Astrocyte (in vitro differentiated cells and primary cell): ENCODE results near the gene PAK4. TPM values are rescaled to one million over a fixed set of nuclear protein-coding genes. Genes with fewer than 3 reads are reported as not detected.

ENCODE experiments used
- DNase-seq: peaks from one replicate; pipeline ENCODE4 v3.0.0-alpha.2; 2010; ENCODE audit warnings: low read depth
- FAIRE-seq: peaks from 2 replicates; lab custom pipeline; 2011; peaks lifted over from hg19 to GRCh38; lab: Jason Lieb, UNC
- H2AFZ ChIP-seq: 2 replicates; pipeline ENCODE4 v1.6.0; 2012; ENCODE audit warnings: low read depth, low read length, inconsistent platforms
- H3K27ac ChIP-seq: 2 replicates; pipeline ENCODE4 v1.5.1; 2011; ENCODE audit warnings: low read depth, low read length, inconsistent platforms
- H3K27me3 ChIP-seq: 2 replicates; pipeline ENCODE4 v1.6.0; 2011; ENCODE audit warnings: low read length, inconsistent platforms; ENCODE audit not compliant: insufficient read depth
- H3K36me3 ChIP-seq: 2 replicates; pipeline ENCODE4 v1.5.1; 2011; ENCODE audit warnings: low read length, inconsistent platforms; ENCODE audit not compliant: insufficient read depth
- H3K4me1 ChIP-seq: 2 replicates; pipeline ENCODE4 v1.5.1; 2011; ENCODE audit warnings: low read length, inconsistent platforms; ENCODE audit not compliant: insufficient read depth
- H3K4me2 ChIP-seq: 2 replicates; pipeline ENCODE4 v1.6.0; 2012; ENCODE audit warnings: low read length, inconsistent platforms
- H3K4me3 ChIP-seq: 2 replicates; pipeline ENCODE4 v1.5.1; 2011; ENCODE audit warnings: low read depth, mild to moderate bottlenecking, low read length, inconsistent platforms; ENCODE audit not compliant: insufficient read depth
- H3K79me2 ChIP-seq: 2 replicates; pipeline ENCODE4 v1.6.0; 2012; ENCODE audit warnings: mild to moderate bottlenecking, low read length, inconsistent platforms; ENCODE audit not compliant: insufficient read depth
- H3K9ac ChIP-seq: 2 replicates; pipeline ENCODE4 v1.6.0; 2012; ENCODE audit warnings: mild to moderate bottlenecking, low read length, inconsistent platforms
- H3K9me3 ChIP-seq: 2 replicates; pipeline ENCODE4 v1.5.1; 2012; ENCODE audit warnings: low read depth, mild to moderate bottlenecking, low read length, inconsistent platforms; ENCODE audit not compliant: insufficient read depth
- H4K20me1 ChIP-seq: 2 replicates; pipeline ENCODE4 v1.6.0; 2012; ENCODE audit warnings: low read length, inconsistent platforms; ENCODE audit not compliant: insufficient read depth
- H3K27ac Mint-ChIP-seq: one replicate; pipeline ENCODE4 v1.8.0; 2021; ENCODE audit warnings: mild to moderate bottlenecking, mixed read lengths; ENCODE audit not compliant: unreplicated experiment
- H3K27me3 Mint-ChIP-seq: one replicate; pipeline ENCODE4 v1.8.0; 2021; ENCODE audit warnings: low read depth, mixed read lengths; ENCODE audit not compliant: unreplicated experiment
- H3K36me3 Mint-ChIP-seq: one replicate; pipeline ENCODE4 v1.8.0; 2021; ENCODE audit warnings: low read depth, mixed read lengths; ENCODE audit not compliant: unreplicated experiment
- H3K4me1 Mint-ChIP-seq: one replicate; pipeline ENCODE4 v1.8.0; 2021; ENCODE audit warnings: low read depth, mixed read lengths; ENCODE audit not compliant: unreplicated experiment
- H3K4me3 Mint-ChIP-seq: one replicate; pipeline ENCODE4 v1.8.0; 2021; ENCODE audit warnings: mild to moderate bottlenecking, moderate library complexity, mixed read lengths; ENCODE audit not compliant: unreplicated experiment
- H3K9me3 Mint-ChIP-seq: one replicate; pipeline ENCODE4 v1.8.0; 2021; ENCODE audit warnings: mild to moderate bottlenecking, mixed read lengths; ENCODE audit not compliant: unreplicated experiment
- EZH2 ChIP-seq: IDR thresholded peaks from 2 replicates; pipeline ENCODE4 v1.6.1; 2012; ENCODE audit warnings: mild to moderate bottlenecking, low read length, inconsistent platforms; ENCODE audit not compliant: insufficient read depth
- total RNA-seq: library from RNA; stranded (reverse); gene quantifications from 2 replicates; pipeline ENCODE4 v1.2.1, GENCODE V29; 2021
- TF ChIP-seq, protein P1 (sequence below): IDR thresholded peaks from 2 replicates; pipeline ENCODE4 v1.5.1; 2011; ENCODE audit warnings: low read depth, mild to moderate bottlenecking, inconsistent platforms, low read length, moderate library complexity; ENCODE audit not compliant: insufficient read depth

Gene PAK4
- total RNA-seq, 1 donor from 2014 or later = 48.0 TPM

DNA sequence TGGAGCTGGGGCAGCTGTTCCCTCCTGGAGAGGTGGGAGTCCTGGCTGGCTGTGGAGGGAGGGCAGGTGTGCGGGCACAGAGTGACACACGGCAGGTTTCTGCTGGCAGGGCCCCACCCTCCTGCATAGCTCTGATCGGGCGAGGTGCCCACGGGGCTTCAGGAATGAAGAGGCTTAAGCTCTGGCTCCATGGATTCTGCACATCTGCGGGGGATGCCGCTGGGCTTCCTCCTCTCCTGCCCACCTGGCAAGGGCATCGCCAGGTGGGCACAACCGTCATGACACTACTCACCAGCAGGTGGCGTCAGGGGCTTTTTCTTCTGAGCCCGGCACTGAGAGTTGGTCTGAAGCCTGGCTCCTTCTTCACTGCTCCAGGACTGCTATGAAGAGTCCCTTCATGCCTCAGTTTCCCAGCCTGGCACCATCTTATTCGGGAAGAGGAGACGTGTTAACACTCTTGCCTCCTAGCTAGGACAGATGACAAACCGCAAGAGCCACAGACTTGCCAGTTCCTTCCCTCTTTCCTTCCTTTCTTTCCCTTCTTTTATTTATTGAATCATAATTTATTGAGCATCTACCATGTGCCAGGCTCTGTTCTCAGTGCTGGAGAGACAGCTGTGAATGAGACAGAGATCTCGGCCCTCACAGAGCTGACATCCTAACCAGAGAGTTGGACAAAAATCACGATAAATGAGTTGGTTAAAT is 15.2 kb upstream of the PAK4 start:
- Mint-ChIP-seq H3K4me3 (no peak overlapping the region), H3K9me3 (no peaks in the 10 kb centered on the region), H3K27ac (no peak overlapping the region), H3K27me3 (peaks cover 28% of the 10 kb centered on the region), H3K4me1 (no peaks in the 10 kb centered on the region), H3K36me3 (no peaks in the 10 kb centered on the region)
- H3K27me3 ChIP-seq = peaks cover under 1% of the 10 kb centered on the region
- H3K36me3 ChIP-seq = no peaks in the 10 kb centered on the region
- H3K4me3 ChIP-seq = no peak overlapping the region
- FAIRE-seq = no peak
- H3K27ac ChIP-seq = no peak overlapping the region
- TF ChIP-seq EZH2 = no peak
- TF ChIP-seq, protein P1, sequence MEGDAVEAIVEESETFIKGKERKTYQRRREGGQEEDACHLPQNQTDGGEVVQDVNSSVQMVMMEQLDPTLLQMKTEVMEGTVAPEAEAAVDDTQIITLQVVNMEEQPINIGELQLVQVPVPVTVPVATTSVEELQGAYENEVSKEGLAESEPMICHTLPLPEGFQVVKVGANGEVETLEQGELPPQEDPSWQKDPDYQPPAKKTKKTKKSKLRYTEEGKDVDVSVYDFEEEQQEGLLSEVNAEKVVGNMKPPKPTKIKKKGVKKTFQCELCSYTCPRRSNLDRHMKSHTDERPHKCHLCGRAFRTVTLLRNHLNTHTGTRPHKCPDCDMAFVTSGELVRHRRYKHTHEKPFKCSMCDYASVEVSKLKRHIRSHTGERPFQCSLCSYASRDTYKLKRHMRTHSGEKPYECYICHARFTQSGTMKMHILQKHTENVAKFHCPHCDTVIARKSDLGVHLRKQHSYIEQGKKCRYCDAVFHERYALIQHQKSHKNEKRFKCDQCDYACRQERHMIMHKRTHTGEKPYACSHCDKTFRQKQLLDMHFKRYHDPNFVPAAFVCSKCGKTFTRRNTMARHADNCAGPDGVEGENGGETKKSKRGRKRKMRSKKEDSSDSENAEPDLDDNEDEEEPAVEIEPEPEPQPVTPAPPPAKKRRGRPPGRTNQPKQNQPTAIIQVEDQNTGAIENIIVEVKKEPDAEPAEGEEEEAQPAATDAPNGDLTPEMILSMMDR = peak; percentile 68
- H4K20me1 ChIP-seq = no peaks in the 10 kb centered on the region
- no peak overlapping the region for H3K9ac ChIP-seq
- H3K9me3 ChIP-seq = no peaks in the 10 kb centered on the region
- H3K4me1 ChIP-seq = no peaks in the 10 kb centered on the region
- no peak overlapping the region for H2AFZ ChIP-seq
- no peak overlapping the region for H3K4me2 ChIP-seq
- DNase-seq = no peak
- no peaks in the 10 kb centered on the region for H3K79me2 ChIP-seq

DNA sequence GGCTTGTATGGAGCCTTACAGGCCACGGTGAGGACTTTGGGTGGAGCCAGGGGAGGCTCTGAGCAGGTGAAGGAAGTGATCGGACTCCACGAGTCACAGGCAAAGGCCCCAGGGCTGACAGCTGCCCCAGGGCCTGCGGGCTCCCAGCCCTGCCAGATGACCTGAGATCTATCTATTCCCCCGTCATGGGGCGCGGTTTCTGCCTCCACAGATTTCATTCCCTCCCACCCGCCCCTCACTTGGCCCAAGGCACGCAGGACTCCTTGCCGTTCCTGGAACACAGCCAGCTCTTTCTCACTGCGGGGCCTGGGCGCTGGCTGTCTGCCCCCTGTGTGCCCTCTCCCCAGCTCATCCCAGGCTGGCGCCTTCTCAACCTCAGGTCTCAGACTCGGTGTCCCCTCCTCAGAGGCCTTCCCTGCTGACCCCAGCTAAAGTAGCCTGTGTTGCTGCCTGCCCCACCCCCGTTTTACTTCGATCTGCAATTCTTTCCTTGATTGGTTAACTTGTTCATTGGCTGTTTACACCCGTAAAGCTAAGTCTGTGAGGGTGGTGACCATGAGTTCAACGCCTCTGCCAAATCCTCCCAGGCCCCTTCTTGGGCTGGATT is 13.9 kb upstream of the PAK4 start:
- Histone ChIP-seq H2AFZ (no peak overlapping the region), H3K9ac (no peak overlapping the region), H3K36me3 (no peaks in the 10 kb centered on the region), H3K27ac (no peak overlapping the region), H3K27me3 (peaks cover 5% of the 10 kb centered on the region), H3K4me1 (no peaks in the 10 kb centered on the region), H3K4me3 (no peak overlapping the region), H4K20me1 (no peaks in the 10 kb centered on the region), H3K4me2 (no peak overlapping the region), H3K79me2 (no peaks in the 10 kb centered on the region), H3K9me3 (no peaks in the 10 kb centered on the region)
- Mint-ChIP-seq H3K27me3 (peaks cover 22% of the 10 kb centered on the region), H3K27ac (no peak overlapping the region), H3K36me3 (no peaks in the 10 kb centered on the region), H3K9me3 (no peaks in the 10 kb centered on the region), H3K4me3 (no peak overlapping the region), H3K4me1 (no peaks in the 10 kb centered on the region)
- FAIRE-seq = no peak
- TF ChIP-seq, protein P1 = no peak
- no peak for TF ChIP-seq EZH2
- no peak for DNase-seq

GRCh38 chr19:39112338-39112890 is 13.2 kb upstream of the PAK4 start:
- H3K4me3 ChIP-seq = no peak overlapping the region
- H3K36me3 Mint-ChIP-seq = no peaks in the 10 kb centered on the region
- DNase-seq (peak; percentile 27), FAIRE-seq (no peak)
- no peaks in the 10 kb centered on the region for H3K79me2 ChIP-seq
- no peaks in the 10 kb centered on the region for H4K20me1 ChIP-seq
- peaks cover 5% of the 10 kb centered on the region for H3K27me3 ChIP-seq
- H3K36me3 ChIP-seq = no peaks in the 10 kb centered on the region
- peaks cover 22% of the 10 kb centered on the region for H3K27me3 Mint-ChIP-seq
- H3K4me1 ChIP-seq = no peaks in the 10 kb centered on the region
- no peak overlapping the region for H3K27ac Mint-ChIP-seq
- no peak overlapping the region for H3K9ac ChIP-seq
- TF ChIP-seq EZH2 = no peak
- TF ChIP-seq, protein P1 = no peak
- no peak overlapping the region for H3K4me3 Mint-ChIP-seq
- no peak overlapping the region for H3K4me2 ChIP-seq
- no peaks in the 10 kb centered on the region for H3K4me1 Mint-ChIP-seq
- no peaks in the 10 kb centered on the region for H3K9me3 Mint-ChIP-seq
- H2AFZ ChIP-seq = no peak overlapping the region
- no peaks in the 10 kb centered on the region for H3K9me3 ChIP-seq
- H3K27ac ChIP-seq = no peak overlapping the region
